Neural cell (in vitro differentiated cells): ENCODE results near the gene MAML2. TPM values are rescaled to one million over a fixed set of nuclear protein-coding genes. Genes with fewer than 3 reads are reported as not detected.

ENCODE experiments used
- H2AFZ ChIP-seq: fragments of 200-600, 300-800 bp; sonication (generic), shearing (Covaris generic); 2 replicates; pipeline ENCODE4 v1.6.0; 2014; ENCODE audit warnings: low read depth, mild to moderate bottlenecking, antibody characterized with exemption, low read length, moderate library complexity
- H3F3A ChIP-seq: fragments of 200-600 bp; shearing (Covaris generic); 2 replicates; pipeline ENCODE4 v1.6.1; 2016; ENCODE audit warnings: mild to moderate bottlenecking, moderate library complexity, mixed read lengths, antibody characterized with exemption, low read length; ENCODE audit not compliant: insufficient read depth, poor library complexity, severe bottlenecking
- H3K27ac ChIP-seq: fragments of 200-600, 300-800 bp; sonication (generic), shearing (Covaris generic); 2 replicates; pipeline ENCODE4 v1.5.1; 2014; ENCODE audit warnings: mild to moderate bottlenecking, low read length, moderate library complexity
- H3K27me3 ChIP-seq: fragments of 300-800, 200-600 bp; sonication (generic), shearing (Covaris generic); 2 replicates; pipeline ENCODE4 v1.6.0; 2014; ENCODE audit warnings: mild to moderate bottlenecking, low read depth, low read length, moderate library complexity; ENCODE audit not compliant: insufficient read depth
- H3K36me3 ChIP-seq: fragments of 300-800, 200-600 bp; sonication (generic), shearing (Covaris generic); 2 replicates; pipeline ENCODE4 v1.5.1; 2014; ENCODE audit warnings: mild to moderate bottlenecking, antibody characterized with exemption, low read length, moderate library complexity; ENCODE audit not compliant: insufficient read depth
- H3K4me2 ChIP-seq: fragments of 300-800, 200-600 bp; sonication (generic), shearing (Covaris generic); 2 replicates; pipeline ENCODE4 v1.6.0; 2014; ENCODE audit warnings: mild to moderate bottlenecking, low read length
- H3K4me3 ChIP-seq: fragments of 300-800, 200-600 bp; sonication (generic), shearing (Covaris generic); 2 replicates; pipeline ENCODE4 v1.5.1; 2014; ENCODE audit warnings: mild to moderate bottlenecking, low read length, moderate library complexity
- H3K79me2 ChIP-seq: fragments of 200-600 bp; shearing (Covaris generic); replicated peaks from 2 replicates; pipeline ENCODE4 v1.6.0; 2014; ENCODE audit warnings: mild to moderate bottlenecking, low read length, moderate library complexity; ENCODE audit not compliant: insufficient read depth
- H3K9ac ChIP-seq: fragments of 300-800, 200-600 bp; sonication (generic), shearing (Covaris generic); 2 replicates; pipeline ENCODE4 v1.6.1; 2016; ENCODE audit warnings: mild to moderate bottlenecking, low read length, mixed read lengths
- H3K9me2 ChIP-seq: fragments of 200-600 bp; shearing (Covaris generic); 2 replicates; pipeline ENCODE4 v1.6.1; 2016; ENCODE audit warnings: mild to moderate bottlenecking, low read length, mixed read lengths; ENCODE audit not compliant: insufficient read depth
- H3K9me3 ChIP-seq: fragments of 200-600, 300-800 bp; sonication (generic), shearing (Covaris generic); 2 replicates; pipeline ENCODE4 v1.6.1; 2016; ENCODE audit warnings: mild to moderate bottlenecking, mixed run types, low read length, moderate library complexity, mixed read lengths
- H4K20me1 ChIP-seq: fragments of 200-600 bp; shearing (Covaris generic); 2 replicates; pipeline ENCODE4 v1.6.1; 2016; ENCODE audit warnings: mild to moderate bottlenecking, mixed run types; ENCODE audit not compliant: insufficient read depth
- CTCF ChIP-seq: fragments of 450-650 bp; IDR thresholded peaks from 2 replicates; pipeline ENCODE4 v1.5.1; 2014; ENCODE audit warnings: antibody characterized with exemption, mild to moderate bottlenecking, moderate library complexity; ENCODE audit not compliant: poor library complexity, severe bottlenecking
- EP300 ChIP-seq: fragments of 450-650 bp; conservative IDR thresholded peaks from 2 replicates; pipeline ENCODE4 v1.6.1; 2014; ENCODE audit warnings: antibody characterized with exemption, mild to moderate bottlenecking, moderate library complexity; ENCODE audit not compliant: poor library complexity, severe bottlenecking
- POLR2AphosphoS5 ChIP-seq: IDR thresholded peaks from 2 replicates; pipeline ENCODE4 v1.6.1; 2012
- RAD21 ChIP-seq: fragments of 450-650 bp; conservative IDR thresholded peaks from 2 replicates; pipeline ENCODE4 v1.6.1; 2014; ENCODE audit warnings: antibody characterized with exemption, mild to moderate bottlenecking, moderate library complexity
- REST ChIP-seq: IDR thresholded peaks from 2 replicates; pipeline ENCODE4 v1.6.1; 2012; ENCODE audit warnings: borderline replicate concordance
- SMC3 ChIP-seq: fragments of 450-650 bp; conservative IDR thresholded peaks from 2 replicates; pipeline ENCODE4 v1.6.1; 2014; ENCODE audit warnings: antibody characterized with exemption, mild to moderate bottlenecking, moderate library complexity; ENCODE audit not compliant: poor library complexity
- TAF1 ChIP-seq: IDR thresholded peaks from 2 replicates; pipeline ENCODE4 v1.6.1; 2012; ENCODE audit warnings: low read depth
- polyA plus RNA-seq: library from polyadenylated mRNA; depleted of rRNA; stranded (reverse); fragments of >200 nt; gene quantifications from 2 replicates; pipeline ENCODE4 v1.2.3, GENCODE V29; 2014

The MAML2 gene
- polyA plus RNA-seq, 1 donor from 2014 or later: 3.6 TPM

- TF ChIP-seq RAD21: no peak
- TF ChIP-seq REST: no peak
- no peak for TF ChIP-seq POLR2AphosphoS5
- TF ChIP-seq TAF1: no peak
- H2AFZ ChIP-seq: no peak overlapping the region
- no peaks in the 10 kb centered on the region for H4K20me1 ChIP-seq
- H3F3A ChIP-seq: no peaks in the 10 kb centered on the region
- H3K9me3 ChIP-seq: no peaks in the 10 kb centered on the region
- no peak overlapping the region for H3K9ac ChIP-seq
- no peaks in the 10 kb centered on the region for H3K79me2 ChIP-seq
- no peak overlapping the region for H3K4me2 ChIP-seq
- no peaks in the 10 kb centered on the region for H3K9me2 ChIP-seq
- no peaks in the 10 kb centered on the region for H3K27me3 ChIP-seq
- H3K4me3 ChIP-seq: no peak overlapping the region
- peak overlapping the region; percentile 45 for H3K27ac ChIP-seq
- H3K36me3 ChIP-seq: no peaks in the 10 kb centered on the region
These were observed 287.1 kb downstream of the MAML2 start for GRCh38 chr11:96055706-96056387.

GRCh38 chr11:96054870-96055705 is 287.9 kb downstream of the MAML2 start:
- H4K20me1 ChIP-seq: no peaks in the 10 kb centered on the region
- peak overlapping the region; percentile 15 for H3K4me2 ChIP-seq
- no peaks in the 10 kb centered on the region for H3K36me3 ChIP-seq
- H2AFZ ChIP-seq: no peak overlapping the region
- peak overlapping the region; percentile 45 for H3K27ac ChIP-seq
- H3K9me2 ChIP-seq: no peaks in the 10 kb centered on the region
- H3K9ac ChIP-seq: no peak overlapping the region
- peak; percentile 37 for TF ChIP-seq EP300
- TF ChIP-seq SMC3: peak; percentile 92
- no peak for TF ChIP-seq REST
- TF ChIP-seq CTCF: peak; percentile 80
- peak; percentile 83 for TF ChIP-seq RAD21
- no peaks in the 10 kb centered on the region for H3K27me3 ChIP-seq
- H3K79me2 ChIP-seq: no peaks in the 10 kb centered on the region
- H3K4me3 ChIP-seq: peak overlapping the region; percentile 3
- H3F3A ChIP-seq: no peaks in the 10 kb centered on the region
- H3K9me3 ChIP-seq: no peaks in the 10 kb centered on the region
